ENCODE measurements around the gene CDCA7L. TPM values are rescaled to one million over a fixed set of nuclear protein-coding genes. Genes with fewer than 3 reads are reported as not detected.

CDCA7L gene
- total RNA-seq, 1 donor from 2014 or later, result 14.7 TPM

DNA sequence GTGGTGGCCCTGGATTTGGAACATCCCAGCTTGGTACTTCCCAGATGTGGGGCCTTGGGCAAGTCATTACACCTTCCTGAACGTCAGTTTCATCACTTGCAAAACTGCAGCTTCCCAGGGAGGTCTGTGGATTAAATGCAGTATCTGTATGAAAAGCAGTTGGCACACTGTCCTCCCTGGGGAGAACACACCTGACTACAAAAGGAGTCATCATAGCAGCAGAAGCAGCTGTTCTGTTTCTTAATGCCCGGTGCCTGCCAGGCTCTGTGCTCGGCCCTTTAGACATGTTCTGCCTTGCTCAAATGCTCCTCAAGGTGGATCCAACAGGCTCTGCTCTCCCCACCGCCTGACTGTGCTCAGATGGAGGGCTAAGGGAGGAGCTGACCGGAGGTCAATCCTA lies 31.0 kb downstream of the CDCA7L start:
- no peak overlapping the region for H3K4me3 ChIP-seq (ENCODE audit: low read depth, low read length)
- DNase-seq (ENCODE audit: low read depth), result no peak
- no peaks in the 10 kb centered on the region for H3K36me3 ChIP-seq (ENCODE audit: control insufficient read depth, insufficient read depth, low read length)
- H3K27me3 ChIP-seq (ENCODE audit: control insufficient read depth, insufficient read depth, low read length), result no peaks in the 10 kb centered on the region
- TF ChIP-seq, protein P1, sequence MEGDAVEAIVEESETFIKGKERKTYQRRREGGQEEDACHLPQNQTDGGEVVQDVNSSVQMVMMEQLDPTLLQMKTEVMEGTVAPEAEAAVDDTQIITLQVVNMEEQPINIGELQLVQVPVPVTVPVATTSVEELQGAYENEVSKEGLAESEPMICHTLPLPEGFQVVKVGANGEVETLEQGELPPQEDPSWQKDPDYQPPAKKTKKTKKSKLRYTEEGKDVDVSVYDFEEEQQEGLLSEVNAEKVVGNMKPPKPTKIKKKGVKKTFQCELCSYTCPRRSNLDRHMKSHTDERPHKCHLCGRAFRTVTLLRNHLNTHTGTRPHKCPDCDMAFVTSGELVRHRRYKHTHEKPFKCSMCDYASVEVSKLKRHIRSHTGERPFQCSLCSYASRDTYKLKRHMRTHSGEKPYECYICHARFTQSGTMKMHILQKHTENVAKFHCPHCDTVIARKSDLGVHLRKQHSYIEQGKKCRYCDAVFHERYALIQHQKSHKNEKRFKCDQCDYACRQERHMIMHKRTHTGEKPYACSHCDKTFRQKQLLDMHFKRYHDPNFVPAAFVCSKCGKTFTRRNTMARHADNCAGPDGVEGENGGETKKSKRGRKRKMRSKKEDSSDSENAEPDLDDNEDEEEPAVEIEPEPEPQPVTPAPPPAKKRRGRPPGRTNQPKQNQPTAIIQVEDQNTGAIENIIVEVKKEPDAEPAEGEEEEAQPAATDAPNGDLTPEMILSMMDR (IDR thresholded peaks at IDR 0.05; ENCODE audit: insufficient read depth, low read length, poor library complexity, severe bottlenecking), result no peak

DNA sequence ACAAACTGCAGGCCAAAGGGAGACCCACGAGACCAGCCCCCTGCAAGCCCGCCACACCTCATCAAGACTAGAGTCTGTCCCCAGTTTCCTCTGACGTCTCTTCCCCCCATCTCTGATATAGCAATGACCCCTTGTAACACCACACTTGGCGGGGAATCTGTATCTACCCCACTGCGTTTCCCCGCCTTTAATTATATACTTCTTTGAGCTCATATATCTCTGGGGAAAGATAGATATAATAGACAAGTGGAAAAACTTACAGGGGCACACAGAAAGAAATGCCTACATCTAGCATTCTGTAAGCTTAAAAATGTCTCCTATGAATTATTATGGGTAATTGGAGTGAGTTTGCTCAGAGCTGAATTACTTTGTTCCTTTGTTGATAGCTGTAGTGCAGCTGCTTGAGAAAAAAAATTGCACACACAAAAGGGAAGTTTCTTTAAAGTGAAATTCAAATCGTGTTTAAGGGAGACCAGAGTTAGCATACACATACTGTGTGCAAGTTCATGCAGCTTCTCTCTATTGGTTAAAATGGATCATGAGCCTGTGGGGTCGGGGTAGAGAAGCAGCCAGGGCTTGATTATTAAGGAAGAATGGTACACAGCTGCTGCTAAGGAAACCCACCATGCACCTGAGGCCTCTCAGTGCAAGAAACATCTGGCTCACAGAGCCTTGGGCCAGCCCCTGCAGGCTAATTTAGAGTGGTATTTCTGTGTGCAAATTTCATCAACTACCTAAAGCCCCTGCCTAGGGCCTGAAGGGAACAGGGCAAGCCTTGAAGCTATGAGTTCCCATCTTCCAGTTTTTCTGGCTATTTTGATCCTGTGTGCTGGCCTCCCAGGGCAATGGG lies 32.5 kb downstream of the CDCA7L start:
- TF ChIP-seq, protein P1 (IDR thresholded peaks at IDR 0.05; ENCODE audit: insufficient read depth, low read length, poor library complexity, severe bottlenecking), result no peak
- H3K27me3 ChIP-seq (ENCODE audit: control insufficient read depth, insufficient read depth, low read length), result no peaks in the 10 kb centered on the region
- no peak for DNase-seq (ENCODE audit: low read depth)
- no peaks in the 10 kb centered on the region for H3K36me3 ChIP-seq (ENCODE audit: control insufficient read depth, insufficient read depth, low read length)
- no peak overlapping the region for H3K4me3 ChIP-seq (ENCODE audit: low read depth, low read length)

- no peaks in the 10 kb centered on the region for H3K27me3 ChIP-seq (ENCODE audit: control insufficient read depth, insufficient read depth, low read length)
- TF ChIP-seq, protein P1 (IDR thresholded peaks at IDR 0.05; ENCODE audit: insufficient read depth, low read length, poor library complexity, severe bottlenecking), result no peak
- H3K36me3 ChIP-seq (ENCODE audit: control insufficient read depth, insufficient read depth, low read length), result no peaks in the 10 kb centered on the region
- no peak overlapping the region for H3K4me3 ChIP-seq (ENCODE audit: low read depth, low read length)
- no peak for DNase-seq (ENCODE audit: low read depth)
Observed at GRCh38 chr7:21912305-21912704, 33.4 kb downstream of the CDCA7L start.

GRCh38 chr7:21911341-21911875 lies 34.3 kb downstream of the CDCA7L start:
- Histone ChIP-seq H3K27me3 (ENCODE audit: control insufficient read depth, insufficient read depth, low read length) (no peaks in the 10 kb centered on the region), H3K36me3 (ENCODE audit: control insufficient read depth, insufficient read depth, low read length) (no peaks in the 10 kb centered on the region), H3K4me3 (ENCODE audit: low read depth, low read length) (no peak overlapping the region)
- TF ChIP-seq, protein P1 (IDR thresholded peaks at IDR 0.05; ENCODE audit: insufficient read depth, low read length, poor library complexity, severe bottlenecking), result no peak
- no peak for DNase-seq (ENCODE audit: low read depth)

- Histone ChIP-seq H3K4me3 (ENCODE audit: low read depth, low read length) (no peak overlapping the region), H3K36me3 (ENCODE audit: control insufficient read depth, insufficient read depth, low read length) (peaks cover 2% of the 10 kb centered on the region), H3K27me3 (ENCODE audit: control insufficient read depth, insufficient read depth, low read length) (no peaks in the 10 kb centered on the region)
- DNase-seq (ENCODE audit: low read depth), result no peak
- TF ChIP-seq, protein P1 (IDR thresholded peaks at IDR 0.05; ENCODE audit: insufficient read depth, low read length, poor library complexity, severe bottlenecking), result no peak
Observed at GRCh38 chr7:21910253-21910652, 35.4 kb downstream of the CDCA7L start.

Data from kidney epithelial cell (primary cell).